ENCODE data around the gene C10orf143. TPM values are rescaled to one million over a fixed set of nuclear protein-coding genes. Genes with fewer than 3 reads are reported as not detected.
A peak's percentile ranks its signal among the peaks of the same experiment; 100 is the strongest.

The C10orf143 gene
- total and polyA plus RNA-seq, 3 experiments from 2014 or later: 5.7 to 24.6 (median 6.7) TPM

- Mint-ChIP-seq H3K27me3 (no peaks in the 10 kb centered on the region), H3K9me3 (peaks cover 0 to 7% (median 2%) of the 10 kb centered on the region in 5 donors), H3K4me1 (peaks cover 0 to 2% (median 0%) of the 10 kb centered on the region in 3 donors), H3K4me3 (no peak overlapping the region), H3K36me3 (peaks cover 22 to 36% (median 31%) of the 10 kb centered on the region in 3 donors), H3K27ac (no peak overlapping the region)
- POLR2A ChIA-PET: no interaction called here
- DNase-seq: no peak
- no peak overlapping the region for H3K27ac ChIP-seq (ENCODE audit: low read depth, low read length)
- no peaks in the 10 kb centered on the region for H3K4me1 ChIP-seq (ENCODE audit: insufficient read depth, low read length)
- CTCF ChIA-PET: no interaction called here
- no peaks in the 10 kb centered on the region for H3K27me3 ChIP-seq (ENCODE audit: insufficient read depth, low read length, poor library complexity, severe bottlenecking)
- no peaks in the 10 kb centered on the region for H3K36me3 ChIP-seq (ENCODE audit: insufficient read depth, low read length)
- H3K4me3 ChIP-seq (ENCODE audit: low read length): no peak overlapping the region
- H3K9me3 ChIP-seq (ENCODE audit: low read length): no peaks in the 10 kb centered on the region
Observed at GRCh38 chr10:130080461-130080814, 30.2 kb downstream of the C10orf143 start.

- H3K4me1 Mint-ChIP-seq: peaks cover 0 to 2% (median 0%) of the 10 kb centered on the region in 3 donors
- H3K36me3 Mint-ChIP-seq: peaks cover 24 to 41% (median 34%) of the 10 kb centered on the region in 3 donors
- DNase-seq: no peak
- Histone ChIP-seq H3K27me3 (ENCODE audit: insufficient read depth, low read length, poor library complexity, severe bottlenecking) (no peaks in the 10 kb centered on the region), H3K4me3 (ENCODE audit: low read length) (no peak overlapping the region), H3K4me1 (ENCODE audit: insufficient read depth, low read length) (no peaks in the 10 kb centered on the region), H3K27ac (ENCODE audit: low read depth, low read length) (no peak overlapping the region), H3K36me3 (ENCODE audit: insufficient read depth, low read length) (no peaks in the 10 kb centered on the region), H3K9me3 (ENCODE audit: low read length) (no peaks in the 10 kb centered on the region)
- POLR2A ChIA-PET: no interaction called here
- H3K27ac Mint-ChIP-seq: no peak overlapping the region
- CTCF ChIA-PET: no interaction called here
- H3K27me3 Mint-ChIP-seq: no peaks in the 10 kb centered on the region
- no peak overlapping the region for H3K4me3 Mint-ChIP-seq
- H3K9me3 Mint-ChIP-seq: peaks cover 0 to 7% (median 2%) of the 10 kb centered on the region in 5 donors
Observed at GRCh38 chr10:130079614-130080460, 30.8 kb downstream of the C10orf143 start.

GRCh38 chr10:130078120-130078519 is 32.5 kb downstream of the C10orf143 start:
- peaks cover 25 to 52% (median 44%) of the 10 kb centered on the region in 3 donors for H3K36me3 Mint-ChIP-seq
- Histone ChIP-seq H3K4me1 (ENCODE audit: insufficient read depth, low read length) (no peaks in the 10 kb centered on the region), H3K27ac (ENCODE audit: low read depth, low read length) (no peak overlapping the region), H3K27me3 (ENCODE audit: insufficient read depth, low read length, poor library complexity, severe bottlenecking) (no peaks in the 10 kb centered on the region), H3K4me3 (ENCODE audit: low read length) (no peak overlapping the region), H3K9me3 (ENCODE audit: low read length) (no peaks in the 10 kb centered on the region), H3K36me3 (ENCODE audit: insufficient read depth, low read length) (no peaks in the 10 kb centered on the region)
- H3K4me3 Mint-ChIP-seq: no peak overlapping the region
- no peaks in the 10 kb centered on the region for H3K27me3 Mint-ChIP-seq
- ChIA-PET POLR2A (interaction anchor here (0.5 kb wide), 1 partner anchor 23 kb away, joined by 5 read pairs; no protein-coding TSS in a partner anchor), CTCF (no interaction called here)
- DNase-seq: no peak
- peaks cover 0 to under 1% (median 0%) of the 10 kb centered on the region in 5 donors for H3K9me3 Mint-ChIP-seq
- no peak overlapping the region for H3K27ac Mint-ChIP-seq
- H3K4me1 Mint-ChIP-seq: peaks cover 0 to 6% (median under 1%) of the 10 kb centered on the region in 3 donors

GRCh38 chr10:130076681-130077080 is 33.9 kb downstream of the C10orf143 start:
- H3K27ac ChIP-seq (ENCODE audit: low read depth, low read length): no peak overlapping the region
- no peaks in the 10 kb centered on the region for H3K36me3 ChIP-seq (ENCODE audit: insufficient read depth, low read length)
- POLR2A ChIA-PET: no interaction called here
- no peak overlapping the region for H3K4me3 ChIP-seq (ENCODE audit: low read length)
- Mint-ChIP-seq H3K27ac (no peak overlapping the region), H3K4me1 (peaks cover 3 to 10% (median 3%) of the 10 kb centered on the region in 3 donors), H3K4me3 (no peak overlapping the region), H3K36me3 (peaks cover 30 to 59% (median 45%) of the 10 kb centered on the region in 3 donors), H3K9me3 (peaks cover 0 to 7% (median 3%) of the 10 kb centered on the region in 5 donors), H3K27me3 (no peaks in the 10 kb centered on the region)
- H3K4me1 ChIP-seq (ENCODE audit: insufficient read depth, low read length): no peaks in the 10 kb centered on the region
- no peaks in the 10 kb centered on the region for H3K27me3 ChIP-seq (ENCODE audit: insufficient read depth, low read length, poor library complexity, severe bottlenecking)
- no peaks in the 10 kb centered on the region for H3K9me3 ChIP-seq (ENCODE audit: low read length)
- no peak for DNase-seq
- CTCF ChIA-PET: no interaction called here

- H3K36me3 Mint-ChIP-seq: peaks cover 30 to 59% (median 45%) of the 10 kb centered on the region in 3 donors
- H3K4me3 Mint-ChIP-seq: no peak overlapping the region
- Histone ChIP-seq H3K4me3 (ENCODE audit: low read length) (no peak overlapping the region), H3K27me3 (ENCODE audit: insufficient read depth, low read length, poor library complexity, severe bottlenecking) (no peaks in the 10 kb centered on the region), H3K9me3 (ENCODE audit: low read length) (no peaks in the 10 kb centered on the region), H3K4me1 (ENCODE audit: insufficient read depth, low read length) (no peaks in the 10 kb centered on the region), H3K36me3 (ENCODE audit: insufficient read depth, low read length) (no peaks in the 10 kb centered on the region), H3K27ac (ENCODE audit: low read depth, low read length) (no peak overlapping the region)
- CTCF ChIA-PET: no interaction called here
- peak overlapping the region in 1 of 8 donors; percentile 3 for H3K27ac Mint-ChIP-seq
- peaks cover 3 to 10% (median 3%) of the 10 kb centered on the region in 3 donors for H3K4me1 Mint-ChIP-seq
- POLR2A ChIA-PET: no interaction called here
- H3K27me3 Mint-ChIP-seq: no peaks in the 10 kb centered on the region
- H3K9me3 Mint-ChIP-seq: peaks cover 0 to 7% (median 3%) of the 10 kb centered on the region in 5 donors
- DNase-seq: no peak
Observed at GRCh38 chr10:130074639-130075038, 36.0 kb downstream of the C10orf143 start.

GRCh38 chr10:130073912-130074311 is 36.7 kb downstream of the C10orf143 start:
- Mint-ChIP-seq H3K36me3 (peaks cover 27 to 53% (median 50%) of the 10 kb centered on the region in 3 donors), H3K27me3 (no peaks in the 10 kb centered on the region), H3K4me3 (no peak overlapping the region), H3K27ac (no peak overlapping the region), H3K9me3 (peaks cover 0 to 7% (median 3%) of the 10 kb centered on the region in 5 donors), H3K4me1 (peaks cover 3 to 10% (median 3%) of the 10 kb centered on the region in 3 donors)
- H3K27ac ChIP-seq (ENCODE audit: low read depth, low read length): no peak overlapping the region
- H3K4me3 ChIP-seq (ENCODE audit: low read length): no peak overlapping the region
- no peaks in the 10 kb centered on the region for H3K4me1 ChIP-seq (ENCODE audit: insufficient read depth, low read length)
- H3K27me3 ChIP-seq (ENCODE audit: insufficient read depth, low read length, poor library complexity, severe bottlenecking): no peaks in the 10 kb centered on the region
- DNase-seq: no peak
- ChIA-PET POLR2A (no interaction called here), CTCF (no interaction called here)
- H3K36me3 ChIP-seq (ENCODE audit: insufficient read depth, low read length): no peaks in the 10 kb centered on the region
- H3K9me3 ChIP-seq (ENCODE audit: low read length): no peaks in the 10 kb centered on the region

GRCh38 chr10:130072247-130072646 is 38.4 kb downstream of the C10orf143 start:
- DNase-seq: no peak
- no peaks in the 10 kb centered on the region for H3K36me3 ChIP-seq (ENCODE audit: insufficient read depth, low read length)
- Mint-ChIP-seq H3K4me3 (no peak overlapping the region), H3K27ac (no peak overlapping the region), H3K27me3 (no peaks in the 10 kb centered on the region), H3K4me1 (peaks cover 3 to 10% (median 3%) of the 10 kb centered on the region in 3 donors), H3K36me3 (peaks cover 28 to 49% (median 43%) of the 10 kb centered on the region in 3 donors), H3K9me3 (peaks cover 0 to 7% (median 3%) of the 10 kb centered on the region in 5 donors)
- no peaks in the 10 kb centered on the region for H3K27me3 ChIP-seq (ENCODE audit: insufficient read depth, low read length, poor library complexity, severe bottlenecking)
- POLR2A ChIA-PET: no interaction called here
- H3K4me1 ChIP-seq (ENCODE audit: insufficient read depth, low read length): no peaks in the 10 kb centered on the region
- CTCF ChIA-PET: no interaction called here
- no peaks in the 10 kb centered on the region for H3K9me3 ChIP-seq (ENCODE audit: low read length)
- H3K27ac ChIP-seq (ENCODE audit: low read depth, low read length): no peak overlapping the region
- no peak overlapping the region for H3K4me3 ChIP-seq (ENCODE audit: low read length)

- Histone ChIP-seq H3K4me1 (ENCODE audit: insufficient read depth, low read length) (no peaks in the 10 kb centered on the region), H3K27ac (ENCODE audit: low read depth, low read length) (no peak overlapping the region), H3K9me3 (ENCODE audit: low read length) (no peaks in the 10 kb centered on the region), H3K4me3 (ENCODE audit: low read length) (no peak overlapping the region), H3K27me3 (ENCODE audit: insufficient read depth, low read length, poor library complexity, severe bottlenecking) (no peaks in the 10 kb centered on the region), H3K36me3 (ENCODE audit: insufficient read depth, low read length) (no peaks in the 10 kb centered on the region)
- Mint-ChIP-seq H3K9me3 (peaks cover 0 to 7% (median 2%) of the 10 kb centered on the region in 5 donors), H3K4me1 (peaks cover under 1 to 2% (median 1%) of the 10 kb centered on the region in 3 donors), H3K27me3 (no peaks in the 10 kb centered on the region), H3K27ac (no peak overlapping the region), H3K36me3 (peaks cover 20 to 46% (median 24%) of the 10 kb centered on the region in 3 donors), H3K4me3 (no peak overlapping the region)
- ChIA-PET CTCF (no interaction called here), POLR2A (no interaction called here)
- DNase-seq: no peak
Observed at GRCh38 chr10:130067893-130068292, 42.7 kb downstream of the C10orf143 start.

Data from CD8-positive, alpha-beta memory T cell (primary cell).